IMR-90 (cell line): ENCODE results near the gene FADS2. TPM values are rescaled to one million over a fixed set of nuclear protein-coding genes. Genes with fewer than 3 reads are reported as not detected.

Experiments used
- ATAC-seq: fragments of 200-7000 bp; cut with Tn5 transposase; 2 replicates; pipeline ENCODE4 v1.9.1; 2020; ENCODE audit warnings: low read depth, mild to moderate bottlenecking, moderate library complexity
- BruUV-seq: library from RNA; stranded (reverse); fragments of 400-500 nt; replicated peaks from 2 replicates; lab custom pipeline; 2021; lab: Mats Ljungman, UMichigan
- CTCF ChIA-PET: fragments of 300-600 bp; formaldehyde crosslinking; extraction: SDS; loops from one replicate; lab custom pipeline; 2021; ENCODE audit warnings: antibody characterized with exemption; lab: Yijun Ruan, JAX
- POLR2A ChIA-PET: fragments of 300-600 bp; sonication (Branson Sonifier 250); formaldehyde crosslinking; loops from one replicate; lab custom pipeline; 2022; ENCODE audit warnings: antibody characterized with exemption; ENCODE audit not compliant: unreplicated experiment; lab: Charles Lee
- DNase-seq: peaks from one replicate; pipeline ENCODE4 v3.0.0; 2013
- H2AFZ ChIP-seq: replicated peaks from 2 replicates; pipeline ENCODE3; 2013; ENCODE audit warnings: low read length, mild to moderate bottlenecking; ENCODE audit not compliant: poor library complexity
- H2AK5ac ChIP-seq: 2 replicates; pipeline ENCODE4 v1.6.1; 2013; ENCODE audit warnings: low read depth, low read length, inconsistent platforms
- H2AK9ac ChIP-seq: replicated peaks from 2 replicates; pipeline ENCODE3; 2013; ENCODE audit warnings: mild to moderate bottlenecking, low read depth, low read length, moderate library complexity; ENCODE audit not compliant: poor library complexity
- H2BK120ac ChIP-seq: 2 replicates; pipeline ENCODE4 v1.6.1; 2013; ENCODE audit warnings: low read depth, low read length, inconsistent platforms
- H2BK15ac ChIP-seq: 3 replicates; pipeline ENCODE4 v1.6.1; 2013; ENCODE audit warnings: low read depth, low read length, inconsistent platforms
- H2BK20ac ChIP-seq: 2 replicates; pipeline ENCODE4 v1.6.1; 2013; ENCODE audit warnings: low read depth, mild to moderate bottlenecking, inconsistent platforms, low read length, moderate library complexity
- H2BK5ac ChIP-seq: 2 replicates; pipeline ENCODE4 v1.6.1; 2013; ENCODE audit warnings: mild to moderate bottlenecking, low read depth, low read length, inconsistent platforms; ENCODE audit not compliant: poor library complexity, severe bottlenecking
- H3K14ac ChIP-seq: replicated peaks from 2 replicates; pipeline ENCODE4 v1.6.1; 2013; ENCODE audit warnings: low read depth, low read length, inconsistent platforms
- H3K18ac ChIP-seq: 2 replicates; pipeline ENCODE4 v1.6.1; 2013; ENCODE audit warnings: low read depth, low read length, control low read depth
- H3K23ac ChIP-seq: 2 replicates; pipeline ENCODE4 v1.6.1; 2013; ENCODE audit warnings: low read depth, low read length, inconsistent platforms
- H3K27ac ChIP-seq: 2 replicates; pipeline ENCODE4 v1.5.1; 2013; ENCODE audit warnings: mild to moderate bottlenecking, control low read depth, low read length; ENCODE audit not compliant: insufficient read depth
- H3K27me3 ChIP-seq: 2 replicates; pipeline ENCODE4 v1.6.1; 2013; ENCODE audit warnings: low read length; ENCODE audit not compliant: control insufficient read depth, insufficient read depth
- H3K36me3 ChIP-seq: 2 replicates; pipeline ENCODE4 v1.6.1; 2013; ENCODE audit warnings: low read length, mixed read lengths; ENCODE audit not compliant: control insufficient read depth, insufficient read depth
- H3K4ac ChIP-seq: 2 replicates; pipeline ENCODE4 v1.6.1; 2013; ENCODE audit warnings: low read depth, low read length, inconsistent platforms
- H3K4me1 ChIP-seq: 2 replicates; pipeline ENCODE4 v1.6.1; 2013; ENCODE audit warnings: low read length, mixed read lengths; ENCODE audit not compliant: control insufficient read depth, insufficient read depth
- H3K4me2 ChIP-seq: 2 replicates; pipeline ENCODE4 v1.6.1; 2013; ENCODE audit warnings: low read depth, mild to moderate bottlenecking, control low read depth, low read length, moderate library complexity
- H3K4me3 ChIP-seq: 2 replicates; pipeline ENCODE4 v1.5.1; 2013; ENCODE audit warnings: low read depth, mild to moderate bottlenecking, control low read depth, low read length, moderate library complexity; ENCODE audit not compliant: insufficient read depth
- H3K56ac ChIP-seq: 2 replicates; pipeline ENCODE4 v1.6.1; 2013; ENCODE audit warnings: low read length, inconsistent platforms; ENCODE audit not compliant: insufficient read depth; ENCODE audit errors: extremely low read depth
- H3K79me1 ChIP-seq, 2 experiments: 2 replicates each; pipeline ENCODE4 v1.6.1; 2013; ENCODE audit warnings: low read length in 2 of 2, inconsistent platforms in 1 of 2, low read depth in 1 of 2
- H3K9ac ChIP-seq: 2 replicates; pipeline ENCODE4 v1.6.1; 2013; ENCODE audit warnings: low read depth, low read length, control low read depth
- H3K9me1 ChIP-seq: 2 replicates; pipeline ENCODE4 v1.6.1; 2013; ENCODE audit warnings: low read length, inconsistent platforms; ENCODE audit not compliant: insufficient read depth
- H3K9me3 ChIP-seq: 2 replicates; pipeline ENCODE4 v1.6.1; 2013; ENCODE audit warnings: low read length; ENCODE audit not compliant: control insufficient read depth, insufficient read depth
- H4K20me1 ChIP-seq: 2 replicates; pipeline ENCODE4 v1.6.1; 2013; ENCODE audit warnings: low read length, inconsistent platforms; ENCODE audit not compliant: insufficient read depth
- H4K5ac ChIP-seq: 2 replicates; pipeline ENCODE4 v1.6.1; 2013; ENCODE audit warnings: mild to moderate bottlenecking, low read depth, low read length, control low read depth
- H4K8ac ChIP-seq, 2 experiments: 2 replicates each; pipeline ENCODE4 v1.6.1; 2013; ENCODE audit warnings: low read depth in 2 of 2, low read length in 2 of 2, control low read depth in 1 of 2, inconsistent platforms in 1 of 2
- H4K91ac ChIP-seq: 2 replicates; pipeline ENCODE4 v1.6.1; 2013; ENCODE audit warnings: low read depth, low read length, inconsistent platforms; ENCODE audit not compliant: insufficient read depth
- RCOR1 ChIP-seq: IDR thresholded peaks from 2 replicates; pipeline ENCODE4 v1.6.1; 2012; ENCODE audit warnings: mild to moderate bottlenecking, low read length, improper control_type of control experiment; ENCODE audit not compliant: insufficient replicate concordance
- WGBS, 2 experiments: methylation state at CpG; one replicate each; pipeline versions ENCODE4 v1.1.5 to v1.1.7; 2013; ENCODE audit warnings: missing lambda C conversion rate in 2 of 2; ENCODE audit not compliant: insufficient read length in 1 of 2; ENCODE audit errors: extremely low coverage in 2 of 2; 5-methylcytosine and 5-hydroxymethylcytosine counted together
- dilution Hi-C: fragments of 300-500 bp; cut with HindIII; formaldehyde crosslinking; loops from one replicate; pipeline ENCODE4 v1.14.3; 2018; ENCODE audit warnings: low sequenced_read_pairs; ENCODE audit not compliant: unreplicated experiment
- in situ Hi-C: fragments of 300-500 bp; cut with MboI; formaldehyde crosslinking; loops from 3 replicates; pipeline ENCODE4 v1.14.3; 2019; ENCODE audit warnings: low sequenced_read_pairs, inconsistent platforms, mixed read lengths
- intact Hi-C: fragments of 100-400 bp; cut with micrococcal nuclease; formaldehyde crosslinking; loops from 2 replicates; pipeline ENCODE4 v1.10.0; 2022
- polyA plus RNA-seq, 3 experiments: library from polyadenylated mRNA; depleted of rRNA; stranded (reverse); fragments of >200 nt; gene quantifications; 2 replicates each; pipeline ENCODE4 v1.2.3, GENCODE V29; 2012; ENCODE audit warnings: low replicate concordance in 1 of 3
- total RNA-seq: library from RNA; depleted of rRNA; stranded (reverse); fragments of >200 nt; gene quantifications from 2 replicates; pipeline ENCODE4 v1.2.3, GENCODE V29; 2012

FADS2 gene
- total and polyA plus RNA-seq, 2 of the 4 experiments (the other 2 are of a cell fraction) = 33.3 to 88.4 TPM

- dilution Hi-C loops = no loop called here
- no TSS peak for BruUV-seq
- H3K14ac ChIP-seq = no peak overlapping the region
Observed at GRCh38 chr11:61905801-61906521, 77.9 kb downstream of the FADS2 start.

More at GRCh38 chr11:61905801-61906521, 77.9 kb downstream of the FADS2 start:
- no peak overlapping the region for H3K27ac ChIP-seq
- no peaks in the 10 kb centered on the region for H3K9me1 ChIP-seq
- H3K4me2 ChIP-seq = no peak overlapping the region
- no peak overlapping the region for H3K9ac ChIP-seq
- H2AFZ ChIP-seq = no peak overlapping the region
- H3K27me3 ChIP-seq = no peaks in the 10 kb centered on the region
- H2AK9ac ChIP-seq = no peak overlapping the region
- 77% methylated on average over 3 of the region's 14 CpGs; no CpG with 5 or more reads in 1 of the 2 experiments for WGBS, 2 experiments
- H2BK20ac ChIP-seq = no peak overlapping the region
- H3K56ac ChIP-seq = no peak overlapping the region
- peaks cover 1% of the 10 kb centered on the region; the same call in 1 of the 2 replicates for H3K36me3 ChIP-seq
- no peak overlapping the region for H3K4me3 ChIP-seq
- H4K20me1 ChIP-seq = 0 out of 2 replicates have a peak, but pooled peaks cover 3% of the 10 kb centered on the region
- POLR2A ChIA-PET = no interaction called here
- ATAC-seq (no peak), DNase-seq (no peak)
- no peak for TF ChIP-seq RCOR1
- H4K91ac ChIP-seq = no peak overlapping the region
- in situ Hi-C loops = no loop called here
- no peaks in the 10 kb centered on the region for H3K9me3 ChIP-seq
- no peak overlapping the region for H2BK120ac ChIP-seq
- H2BK15ac ChIP-seq = no peak overlapping the region
- no peak overlapping the region for H4K5ac ChIP-seq
- no peak overlapping the region for H2AK5ac ChIP-seq
- intact Hi-C loops = no loop called here
- no peak overlapping the region for H4K8ac ChIP-seq
- no peaks in the 10 kb centered on the region for H3K4me1 ChIP-seq
- H3K79me1 ChIP-seq = no peaks in the 10 kb centered on the region
- H3K4ac ChIP-seq = no peak overlapping the region
- CTCF ChIA-PET = interaction anchor here (0.6 to 3.7 kb wide), 2 partner anchors 35 to 176 kb away, joined by 3 to 13 read pairs; no protein-coding TSS in a partner anchor
- no peak overlapping the region for H2BK5ac ChIP-seq
- no peak overlapping the region for H3K18ac ChIP-seq
- no peak overlapping the region for H3K23ac ChIP-seq
